Neutrophil (primary cell): ENCODE measurements around the gene PGF.
"Not testable (repeated sequence)": the region's sequence is repeated elsewhere in the genome, so short reads cannot be mapped to it uniquely, and the experiment has no call there.

Source experiments
- H3K27ac ChIP-seq: fragments of 200-600 bp; sonication (generic); 2 replicates; pipeline ENCODE4 v1.5.1; 2016; ENCODE audit warnings: mild to moderate bottlenecking, moderate library complexity
- H3K27me3 ChIP-seq: fragments of 200-600 bp; sonication (generic); 2 replicates; pipeline ENCODE4 v1.6.0; 2016; ENCODE audit warnings: mild to moderate bottlenecking
- H3K36me3 ChIP-seq: fragments of 200-600 bp; sonication (generic); 2 replicates; pipeline ENCODE4 v1.5.1; 2017
- H3K4me1 ChIP-seq, 2 experiments: fragments of 200-600 bp in 1 of 2; sonication (generic) in 1 of 2; 1 replicate in 1 of 2; 2 replicates in 1 of 2; pipeline versions ENCODE4 v1.5.1 to v1.6.1; 2013 to 2016; ENCODE audit warnings: low read depth in 1 of 2, low read length in 1 of 2, mild to moderate bottlenecking in 1 of 2, moderate library complexity in 1 of 2; ENCODE audit not compliant: control insufficient read depth in 1 of 2, insufficient read depth in 1 of 2
- H3K4me3 ChIP-seq, 2 experiments: fragments of 200-600 bp in 1 of 2; sonication (generic) in 1 of 2; 1 replicate in 1 of 2; 2 replicates in 1 of 2; pipeline ENCODE4 v1.5.1; 2013 to 2016; ENCODE audit warnings: low read depth in 1 of 2, low read length in 1 of 2, mild to moderate bottlenecking in 1 of 2, moderate library complexity in 1 of 2
- H3K9me3 ChIP-seq: fragments of 200-600 bp; sonication (generic); 2 replicates; pipeline ENCODE4 v1.5.1; 2016
- TF ChIP-seq, protein P1 (sequence below): fragments of 200-600 bp; sonication (generic); IDR thresholded peaks from 2 replicates; pipeline ENCODE4 v1.5.1; 2016; ENCODE audit warnings: antibody characterized with exemption

Gene PGF

DNA sequence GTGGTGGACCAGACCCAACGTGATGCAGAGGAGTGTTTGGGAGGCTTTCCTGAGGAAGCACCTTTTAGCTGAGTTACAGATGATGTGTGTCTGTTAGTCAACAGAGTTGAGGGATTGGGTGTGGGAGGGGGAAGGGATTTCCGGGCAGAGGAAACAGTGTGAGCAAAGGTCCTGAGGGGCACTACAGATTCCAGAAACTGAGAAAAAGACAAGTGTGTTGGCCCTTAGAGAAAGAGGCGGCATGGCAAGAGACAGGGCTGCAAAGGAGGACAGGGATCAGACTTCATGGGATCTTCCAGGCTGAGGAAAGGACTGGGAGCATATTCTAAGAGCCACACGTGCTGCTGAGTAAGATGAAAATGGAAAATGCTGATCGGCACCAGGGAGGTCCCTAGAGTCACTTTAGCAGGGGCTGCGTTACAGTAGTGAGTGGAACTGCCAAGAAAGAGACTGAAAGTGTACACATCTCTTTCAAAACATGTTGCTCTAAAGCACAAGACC, 22.9 kb downstream of the PGF start:
- no peak overlapping the region for H3K27ac ChIP-seq
- no peaks in the 10 kb centered on the region for H3K9me3 ChIP-seq
- peaks cover 0 to 3% of the 10 kb centered on the region in 2 experiments for H3K4me1 ChIP-seq
- TF ChIP-seq, protein P1, sequence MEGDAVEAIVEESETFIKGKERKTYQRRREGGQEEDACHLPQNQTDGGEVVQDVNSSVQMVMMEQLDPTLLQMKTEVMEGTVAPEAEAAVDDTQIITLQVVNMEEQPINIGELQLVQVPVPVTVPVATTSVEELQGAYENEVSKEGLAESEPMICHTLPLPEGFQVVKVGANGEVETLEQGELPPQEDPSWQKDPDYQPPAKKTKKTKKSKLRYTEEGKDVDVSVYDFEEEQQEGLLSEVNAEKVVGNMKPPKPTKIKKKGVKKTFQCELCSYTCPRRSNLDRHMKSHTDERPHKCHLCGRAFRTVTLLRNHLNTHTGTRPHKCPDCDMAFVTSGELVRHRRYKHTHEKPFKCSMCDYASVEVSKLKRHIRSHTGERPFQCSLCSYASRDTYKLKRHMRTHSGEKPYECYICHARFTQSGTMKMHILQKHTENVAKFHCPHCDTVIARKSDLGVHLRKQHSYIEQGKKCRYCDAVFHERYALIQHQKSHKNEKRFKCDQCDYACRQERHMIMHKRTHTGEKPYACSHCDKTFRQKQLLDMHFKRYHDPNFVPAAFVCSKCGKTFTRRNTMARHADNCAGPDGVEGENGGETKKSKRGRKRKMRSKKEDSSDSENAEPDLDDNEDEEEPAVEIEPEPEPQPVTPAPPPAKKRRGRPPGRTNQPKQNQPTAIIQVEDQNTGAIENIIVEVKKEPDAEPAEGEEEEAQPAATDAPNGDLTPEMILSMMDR = no peak
- H3K36me3 ChIP-seq = no peaks in the 10 kb centered on the region
- H3K4me3 ChIP-seq = no peak overlapping the region
- H3K27me3 ChIP-seq = peaks cover 30% of the 10 kb centered on the region

DNA sequence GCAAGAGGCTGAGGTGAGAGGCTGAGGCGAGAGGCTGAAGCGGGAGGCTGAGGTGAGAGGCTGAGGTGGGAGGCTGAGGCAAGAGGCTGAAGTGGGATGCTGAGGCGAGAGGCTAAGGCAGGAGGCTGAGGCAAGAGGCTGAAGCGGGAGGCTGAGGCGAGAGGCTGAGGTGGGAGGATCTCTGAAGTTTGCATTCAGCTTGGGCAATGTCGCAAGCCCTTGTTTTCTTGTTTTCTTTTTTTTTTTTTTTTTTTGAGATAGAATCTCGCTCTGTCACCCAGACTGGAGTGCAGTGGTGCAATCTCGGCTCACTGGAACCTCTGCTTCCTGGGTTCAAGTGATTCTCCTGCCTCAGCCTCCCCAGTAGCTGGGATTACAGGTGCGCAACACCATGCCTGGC, 23.7 kb downstream of the PGF start:
- H3K4me1 ChIP-seq, H3K36me3 ChIP-seq, H3K4me3 ChIP-seq, H3K9me3 ChIP-seq, H3K27ac ChIP-seq: not testable (repeated sequence)
- H3K27me3 ChIP-seq = peaks cover 30% of the 10 kb centered on the region

DNA sequence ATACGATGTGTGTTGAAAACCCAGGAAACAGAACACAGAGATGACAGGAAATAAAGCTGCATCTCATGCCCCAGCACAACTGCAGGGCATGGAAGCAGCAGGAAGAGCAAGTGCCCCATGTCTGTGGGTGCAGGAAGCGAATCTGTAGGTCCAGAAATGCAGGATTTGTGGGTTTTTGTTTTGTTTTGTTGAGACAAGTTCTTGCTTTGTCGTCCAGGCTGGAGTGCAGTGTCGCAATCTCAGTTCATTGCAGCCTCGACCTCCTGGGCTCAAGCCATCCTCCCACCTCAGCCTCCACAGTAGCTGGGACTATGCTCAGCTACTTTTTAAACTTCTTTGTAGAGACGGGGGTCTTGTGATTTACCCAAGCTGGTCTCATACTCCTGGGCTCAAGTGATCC, 26.2 kb downstream of the PGF start:
- Histone ChIP-seq H3K4me3 (no peak overlapping the region), H3K9me3 (no peaks in the 10 kb centered on the region), H3K27ac (no peak overlapping the region), H3K4me1 (peaks cover 0 to 3% of the 10 kb centered on the region in 2 experiments), H3K36me3 (no peaks in the 10 kb centered on the region), H3K27me3 (peaks cover 39% of the 10 kb centered on the region)
- TF ChIP-seq, protein P1 = no peak

DNA sequence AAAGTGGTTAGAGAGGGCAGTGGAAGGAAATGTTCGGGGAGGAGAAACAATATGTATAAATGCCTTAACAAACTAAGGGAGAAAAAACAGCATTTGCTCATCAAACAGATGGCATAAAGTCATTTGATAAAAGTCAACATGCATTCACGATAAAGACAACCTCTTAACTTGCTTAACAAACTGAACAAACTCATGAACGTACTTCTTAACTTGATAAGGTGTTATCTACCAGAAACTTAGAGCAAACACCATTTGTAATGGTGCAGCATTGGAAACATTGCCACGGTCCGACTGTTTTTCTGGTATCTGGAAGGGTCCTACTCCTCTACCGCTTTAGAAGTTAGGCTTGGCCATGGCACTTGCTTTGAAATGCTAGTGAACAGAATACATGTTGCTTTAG, 28.2 kb downstream of the PGF start:
- H3K27ac ChIP-seq = no peak overlapping the region
- no peaks in the 10 kb centered on the region for H3K9me3 ChIP-seq
- H3K36me3 ChIP-seq = no peaks in the 10 kb centered on the region
- no peak overlapping the region for H3K4me3 ChIP-seq
- TF ChIP-seq, protein P1 = no peak
- peaks cover 39% of the 10 kb centered on the region for H3K27me3 ChIP-seq
- H3K4me1 ChIP-seq = peaks cover 3 to 7% of the 10 kb centered on the region in 2 experiments

DNA sequence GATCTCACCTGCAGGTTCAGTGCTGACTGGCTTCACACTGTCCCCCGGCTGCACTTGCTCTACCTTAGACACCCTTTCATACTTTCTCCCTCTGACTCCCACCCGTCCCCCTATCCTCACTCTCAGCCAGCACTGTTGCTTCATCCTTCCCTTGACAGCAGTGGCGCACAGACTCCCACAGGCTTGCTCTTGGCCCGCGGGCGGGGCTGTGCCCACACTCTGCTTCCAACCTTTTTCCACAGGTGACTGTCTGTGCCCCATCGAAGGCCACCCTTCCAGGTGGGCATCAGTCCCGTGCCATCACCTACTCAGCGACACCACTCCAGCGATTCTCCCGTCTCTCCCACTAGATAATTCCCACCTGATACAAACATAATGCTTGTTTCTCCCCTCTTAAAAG, 31.3 kb downstream of the PGF start:
- no peaks in the 10 kb centered on the region for H3K9me3 ChIP-seq
- no peaks in the 10 kb centered on the region for H3K36me3 ChIP-seq
- peaks cover 3 to 7% of the 10 kb centered on the region in 2 experiments for H3K4me1 ChIP-seq
- no peak overlapping the region for H3K4me3 ChIP-seq
- H3K27ac ChIP-seq = no peak overlapping the region
- TF ChIP-seq, protein P1 = no peak
- H3K27me3 ChIP-seq = peaks cover 45% of the 10 kb centered on the region

DNA sequence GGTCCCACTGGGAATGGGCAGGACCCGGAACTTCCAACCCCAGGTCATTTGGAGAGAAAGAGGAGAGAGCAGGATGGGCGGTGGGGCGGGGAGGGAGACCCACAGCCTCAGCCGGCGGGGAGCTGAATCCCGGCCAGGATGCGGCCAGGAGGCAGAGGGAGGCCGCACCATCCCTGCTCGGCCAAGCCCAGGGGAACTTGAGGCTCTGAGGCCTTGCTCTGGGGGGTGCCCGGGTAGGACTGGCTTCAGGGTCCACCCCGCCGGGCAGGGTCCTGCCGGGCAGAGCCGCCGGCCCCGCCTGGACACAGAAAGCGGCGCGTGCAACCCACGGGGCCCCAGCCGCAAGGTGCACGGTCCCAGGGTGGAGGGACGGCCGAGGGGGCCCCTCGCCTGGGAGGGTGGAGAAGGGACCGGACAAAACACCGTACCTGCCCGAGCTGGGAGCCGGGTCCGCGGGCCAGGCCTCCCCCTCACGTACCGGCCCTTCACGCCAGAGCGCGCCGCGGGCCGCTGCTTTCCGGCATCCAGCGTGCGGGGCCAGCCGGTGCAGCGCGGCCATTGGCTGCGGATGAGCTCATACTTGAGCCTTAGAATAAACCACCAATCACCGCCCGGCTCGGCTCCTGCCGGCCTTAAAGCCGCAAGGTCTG, 32.5 kb downstream of the PGF start, which contains the start of gene RPS6KL1:
RPS6KL1 (minus strand) TSS at position 509 of the 650 bp plus-strand sequence. CDS start 1,719 bp downstream, outside the sequence.
- H3K27ac ChIP-seq = no peak within 1 kb of the TSS
- no peaks in the 10 kb centered on the region for H3K9me3 ChIP-seq
- peaks cover 45% of the 10 kb centered on the region for H3K27me3 ChIP-seq
- H3K4me3 ChIP-seq = no peak within 1 kb of the TSS
- TF ChIP-seq, protein P1 = no peak
- H3K4me1 ChIP-seq = peaks cover 3 to 7% of the 10 kb centered on the region in 2 experiments
- H3K36me3 ChIP-seq = no peaks in the 10 kb centered on the region
